ENCODE results near the gene CPSF6. TPM values are rescaled to one million over a fixed set of nuclear protein-coding genes. Genes with fewer than 3 reads are reported as not detected.
A peak's percentile ranks its signal among the peaks of the same experiment; 100 is the strongest.
"Not testable (repeated sequence)": the region's sequence is repeated elsewhere in the genome, so short reads cannot be mapped to it uniquely, and the experiment has no call there.

Gene CPSF6
- total RNA-seq (100 to 1,000 TPM; 113 to 114 TPM), polyA plus RNA-seq (10 to 100 TPM; 36.6 to 55.4 (median 46.0) TPM), total RNA-seq (109 to 193 (median 169) reads per million in 6 experiments)

- H3K4me1 Mint-ChIP-seq: peaks cover 18 to 57% (median 49%) of the 10 kb centered on the region in 4 donors
- DNase-seq (peak; percentile 89 to 98 (median 96)), ATAC-seq (peak; percentile 85 to 89)
- no peaks in the 10 kb centered on the region for H3K9me3 Mint-ChIP-seq
- no peaks in the 10 kb centered on the region for H3K27me3 Mint-ChIP-seq
- peaks cover 0 to 8% (median 0%) of the 10 kb centered on the region in 3 donors for H3K36me3 Mint-ChIP-seq
- H3K27ac Mint-ChIP-seq: peak within 1 kb of the TSS; percentile 97 to 99 (median 99)
- POLR2A ChIA-PET: interaction anchor here (1.2 to 2.2 kb wide), 9 partner anchors 8 to 1970 kb away, joined by 3 to 17 read pairs (median 5); partner anchors contain the start of genes CAND1, CCT2 and RAB3IP
- H3K4me3 Mint-ChIP-seq: peak within 1 kb of the TSS; percentile 92 to 100 (median 98)
These were observed at the start of gene CPSF6 for GRCh38 chr12:69239352-69239921. TSS of gene CPSF6 (plus strand) at chr12:69239569. CDS start at chr12:69239647, 78 bp downstream.

- Mint-ChIP-seq H3K9me3 (peaks cover 19 to 67% (median 59%) of the 10 kb centered on the region in 9 donors), H3K36me3 (peaks cover 6 to 55% (median 35%) of the 10 kb centered on the region in 3 donors), H3K4me1 (no peaks in the 10 kb centered on the region), H3K27ac (no peak overlapping the region), H3K4me3 (no peak overlapping the region), H3K27me3 (no peaks in the 10 kb centered on the region)
- POLR2A ChIA-PET: no interaction called here
- DNase-seq (no peak), ATAC-seq (no peak)
These were observed 42.8 kb upstream of the CPSF6 start for GRCh38 chr12:69196302-69197288.

- DNase-seq, H3K4me1 Mint-ChIP-seq, H3K27ac Mint-ChIP-seq, H3K27me3 Mint-ChIP-seq, ATAC-seq, POLR2A ChIA-PET, H3K4me3 Mint-ChIP-seq: not testable (repeated sequence)
- Mint-ChIP-seq H3K36me3 (peaks cover 6 to 62% (median 47%) of the 10 kb centered on the region in 3 donors), H3K9me3 (peaks cover 15 to 67% (median 62%) of the 10 kb centered on the region in 9 donors)
These were observed 39.4 kb upstream of the CPSF6 start for GRCh38 chr12:69199976-69200375.

- H3K9me3 Mint-ChIP-seq: peaks cover 12 to 60% (median 43%) of the 10 kb centered on the region in 9 donors
- no peak for ATAC-seq
These were observed 35.2 kb upstream of the CPSF6 start for GRCh38 chr12:69204191-69204590.

GRCh38 chr12:69210661-69211060 is 28.7 kb upstream of the CPSF6 start:
- Mint-ChIP-seq H3K9me3 (peaks cover 0 to 20% (median 7%) of the 10 kb centered on the region in 9 donors), H3K27ac (no peak overlapping the region), H3K36me3 (peaks cover 0 to 17% (median 6%) of the 10 kb centered on the region in 3 donors), H3K4me3 (no peak overlapping the region), H3K27me3 (peaks cover 0 to 2% (median 0%) of the 10 kb centered on the region in 5 donors), H3K4me1 (no peaks in the 10 kb centered on the region)
- ATAC-seq: no peak
- POLR2A ChIA-PET: no interaction called here
- DNase-seq: no peak

More at GRCh38 chr12:69204191-69204590, 35.2 kb upstream of the CPSF6 start:
- Mint-ChIP-seq H3K36me3 (peaks cover 3 to 54% (median 30%) of the 10 kb centered on the region in 3 donors), H3K27me3 (peaks cover 0 to 9% (median 0%) of the 10 kb centered on the region in 5 donors), H3K4me1 (no peaks in the 10 kb centered on the region), H3K4me3 (no peak overlapping the region), H3K27ac (no peak overlapping the region)
- DNase-seq: no peak
- POLR2A ChIA-PET: no interaction called here

GRCh38 chr12:69211160-69211559 is 28.2 kb upstream of the CPSF6 start:
- peaks cover 0 to 2% (median 0%) of the 10 kb centered on the region in 5 donors for H3K27me3 Mint-ChIP-seq
- peaks cover 0 to 17% (median 6%) of the 10 kb centered on the region in 3 donors for H3K36me3 Mint-ChIP-seq
- no peak overlapping the region for H3K27ac Mint-ChIP-seq
- ATAC-seq: no peak
- H3K9me3 Mint-ChIP-seq: peaks cover 0 to 19% (median 7%) of the 10 kb centered on the region in 9 donors
- H3K4me3 Mint-ChIP-seq: no peak overlapping the region
- POLR2A ChIA-PET: no interaction called here
- no peaks in the 10 kb centered on the region for H3K4me1 Mint-ChIP-seq
- no peak for DNase-seq

GRCh38 chr12:69214169-69214568 is 25.2 kb upstream of the CPSF6 start:
- peaks cover 0 to 2% (median 0%) of the 10 kb centered on the region in 5 donors for H3K27me3 Mint-ChIP-seq
- ATAC-seq (no peak), DNase-seq (no peak)
- H3K9me3 Mint-ChIP-seq: no peaks in the 10 kb centered on the region
- H3K36me3 Mint-ChIP-seq: no peaks in the 10 kb centered on the region
- POLR2A ChIA-PET: no interaction called here
- no peaks in the 10 kb centered on the region for H3K4me1 Mint-ChIP-seq
- no peak overlapping the region for H3K27ac Mint-ChIP-seq
- no peak overlapping the region for H3K4me3 Mint-ChIP-seq

GRCh38 chr12:69225251-69225910 is 14.0 kb upstream of the CPSF6 start:
- DNase-seq (no peak), ATAC-seq (no peak)
- H3K4me1 Mint-ChIP-seq: no peaks in the 10 kb centered on the region
- H3K36me3 Mint-ChIP-seq: no peaks in the 10 kb centered on the region
- POLR2A ChIA-PET: no interaction called here
- peaks cover 0 to 3% (median 0%) of the 10 kb centered on the region in 9 donors for H3K9me3 Mint-ChIP-seq
- H3K27ac Mint-ChIP-seq: no peak overlapping the region
- H3K27me3 Mint-ChIP-seq: peaks cover 0 to 5% (median 3%) of the 10 kb centered on the region in 5 donors
- no peak overlapping the region for H3K4me3 Mint-ChIP-seq

- Mint-ChIP-seq H3K36me3 (peaks cover 0 to 18% (median 16%) of the 10 kb centered on the region in 3 donors), H3K27ac (no peak overlapping the region), H3K9me3 (peaks cover 0 to 24% (median 12%) of the 10 kb centered on the region in 9 donors), H3K4me1 (no peaks in the 10 kb centered on the region), H3K4me3 (no peak overlapping the region), H3K27me3 (no peaks in the 10 kb centered on the region)
- no peak for DNase-seq
- POLR2A ChIA-PET: no interaction called here
- no peak for ATAC-seq
These were observed 7.9 kb upstream of the CPSF6 start for GRCh38 chr12:69231479-69231878.

GRCh38 chr12:69238589-69239351 is 599 bp upstream of the CPSF6 start:
- Mint-ChIP-seq H3K27ac (peak overlapping the region; percentile 95 to 99 (median 97)), H3K27me3 (no peaks in the 10 kb centered on the region), H3K36me3 (peaks cover 0 to 8% (median 0%) of the 10 kb centered on the region in 3 donors), H3K4me3 (peak overlapping the region; percentile 85 to 100 (median 91)), H3K4me1 (peaks cover 18 to 53% (median 45%) of the 10 kb centered on the region in 4 donors), H3K9me3 (no peaks in the 10 kb centered on the region)
- DNase-seq (peak in 2 of 10 donors; percentile 12 to 16), ATAC-seq (peak; percentile 19 to 28)
- POLR2A ChIA-PET: interaction anchor here (1.2 to 2.2 kb wide), 9 partner anchors 9 to 1969 kb away, joined by 3 to 17 read pairs (median 5); partner anchors contain the start of genes CAND1, CCT2 and RAB3IP

GRCh38 chr12:69239922-69240630 is 707 bp downstream of the CPSF6 start:
- Mint-ChIP-seq H3K27me3 (no peaks in the 10 kb centered on the region), H3K9me3 (no peaks in the 10 kb centered on the region), H3K36me3 (peaks cover 0 to 8% (median 0%) of the 10 kb centered on the region in 3 donors), H3K4me1 (peaks cover 18 to 61% (median 51%) of the 10 kb centered on the region in 4 donors), H3K4me3 (peak overlapping the region; percentile 92 to 100 (median 98)), H3K27ac (peak overlapping the region; percentile 97 to 99 (median 99))
- POLR2A ChIA-PET: interaction anchor here (1.2 to 2.2 kb wide), 10 partner anchors 8 to 1971 kb away, joined by 3 to 17 read pairs (median 5); partner anchors contain the start of genes CAND1, CCT2 and RAB3IP
- DNase-seq: peak; percentile 30 to 72 (median 51)
- peak; percentile 33 to 40 for ATAC-seq

Measured in naive thymus-derived CD8-positive, alpha-beta T cell (primary cell).